Urinary bladder (tissue), 4 donors: ENCODE data around the gene LRP3. TPM values are rescaled to one million over a fixed set of nuclear protein-coding genes. Genes with fewer than 3 reads are reported as not detected.
"Not testable (repeated sequence)": the region's sequence is repeated elsewhere in the genome, so short reads cannot be mapped to it uniquely, and the experiment has no call there.

ENCODE experiments used
- DNase-seq: peaks from one replicate; pipeline ENCODE4 v3.0.0-alpha.2; 2015; ENCODE audit errors: extremely low spot score
- H3K27ac ChIP-seq: one replicate; pipeline ENCODE4 v1.5.1; 2013; ENCODE audit warnings: low read depth, mild to moderate bottlenecking, moderate library complexity
- H3K36me3 ChIP-seq: one replicate; pipeline ENCODE4 v1.6.1; 2013; ENCODE audit warnings: mild to moderate bottlenecking, moderate library complexity; ENCODE audit not compliant: insufficient read depth
- H3K4me1 ChIP-seq: one replicate; pipeline ENCODE4 v1.6.1; 2013; ENCODE audit warnings: mild to moderate bottlenecking, moderate library complexity; ENCODE audit not compliant: insufficient read depth
- H3K4me3 ChIP-seq: one replicate; pipeline ENCODE4 v1.5.1; 2013; ENCODE audit warnings: low read depth, low read length
- WGBS: extraction: QIAGEN DNeasy Blood & Tissue Kit; methylation state at CpG from one replicate; pipeline ENCODE4 v1.1.7; 2013; 5-methylcytosine and 5-hydroxymethylcytosine counted together
- polyA plus RNA-seq: library from polyadenylated mRNA; stranded (reverse); fragments of 200-250 nt; gene quantifications from one replicate; pipeline ENCODE4 v1.2.3, GENCODE V29; 2013
- total RNA-seq: library from RNA; depleted of rRNA; stranded (reverse); fragments of >200 nt; gene quantifications from one replicate; pipeline ENCODE4 v1.2.3, GENCODE V29; 2014
- donor health status: healthy with polysubstance abuse.
- donor health status: healthy.

LRP3 gene
- total and polyA plus RNA-seq, 2 donors = 14.4 to 40.0 TPM

- H3K4me1 ChIP-seq = no peaks in the 10 kb centered on the region
- 93% methylated on average over 6 of the region's 6 CpGs for WGBS
- no peak for DNase-seq
These were observed 30.6 kb upstream of the LRP3 start for GRCh38 chr19:33163481-33163880.

GRCh38 chr19:33166037-33166436 is 28.1 kb upstream of the LRP3 start:
- H3K36me3 ChIP-seq, H3K27ac ChIP-seq, DNase-seq, H3K4me1 ChIP-seq, H3K4me3 ChIP-seq: not testable (repeated sequence)
- 73% methylated on average over 6 of the region's 6 CpGs for WGBS

More at GRCh38 chr19:33163481-33163880, 30.6 kb upstream of the LRP3 start:
- H3K27ac ChIP-seq = no peak overlapping the region
- H3K36me3 ChIP-seq = no peaks in the 10 kb centered on the region
- H3K4me3 ChIP-seq = no peak overlapping the region

GRCh38 chr19:33167438-33167837 is 26.7 kb upstream of the LRP3 start:
- H3K36me3 ChIP-seq = no peaks in the 10 kb centered on the region
- no peak overlapping the region for H3K27ac ChIP-seq
- no peak for DNase-seq
- no peaks in the 10 kb centered on the region for H3K4me1 ChIP-seq
- 97% methylated on average over 1 of the region's 1 CpG for WGBS
- H3K4me3 ChIP-seq = no peak overlapping the region

- no peak overlapping the region for H3K4me3 ChIP-seq
- no peak for DNase-seq
- H3K4me1 ChIP-seq = no peaks in the 10 kb centered on the region
- H3K36me3 ChIP-seq = no peaks in the 10 kb centered on the region
- WGBS = 89% methylated on average over 1 of the region's 1 CpG
- H3K27ac ChIP-seq = no peak overlapping the region
These were observed 25.6 kb upstream of the LRP3 start for GRCh38 chr19:33168528-33168927.

- Histone ChIP-seq H3K27ac (no peak overlapping the region), H3K36me3 (no peaks in the 10 kb centered on the region), H3K4me3 (no peak overlapping the region), H3K4me1 (no peaks in the 10 kb centered on the region)
- WGBS = 91% methylated on average over 1 of the region's 1 CpG
- DNase-seq = no peak
These were observed 22.8 kb upstream of the LRP3 start for GRCh38 chr19:33171222-33171795.

GRCh38 chr19:33171916-33172359 is 22.2 kb upstream of the LRP3 start:
- Histone ChIP-seq H3K4me3 (no peak overlapping the region), H3K27ac (no peak overlapping the region), H3K36me3 (no peaks in the 10 kb centered on the region), H3K4me1 (no peaks in the 10 kb centered on the region)
- 72% methylated on average over 6 of the region's 6 CpGs for WGBS
- DNase-seq = no peak

- WGBS = 71% methylated on average over 5 of the region's 5 CpGs
- no peak for DNase-seq
- Histone ChIP-seq H3K4me3 (no peak overlapping the region), H3K36me3 (no peaks in the 10 kb centered on the region), H3K4me1 (no peaks in the 10 kb centered on the region), H3K27ac (no peak overlapping the region)
These were observed 19.9 kb upstream of the LRP3 start for GRCh38 chr19:33174186-33174585.

GRCh38 chr19:33175156-33175782 is 18.9 kb upstream of the LRP3 start:
- H3K4me3 ChIP-seq = no peak overlapping the region
- H3K27ac ChIP-seq = no peak overlapping the region
- H3K36me3 ChIP-seq = no peaks in the 10 kb centered on the region
- no peaks in the 10 kb centered on the region for H3K4me1 ChIP-seq
- DNase-seq = no peak
- 92% methylated on average over 10 of the region's 10 CpGs for WGBS

GRCh38 chr19:33175886-33176669 is 18.1 kb upstream of the LRP3 start:
- H3K36me3 ChIP-seq = no peaks in the 10 kb centered on the region
- H3K4me3 ChIP-seq = peak overlapping the region; percentile 67
- 10% methylated on average over 25 of the region's 25 CpGs for WGBS
- no peak for DNase-seq
- H3K4me1 ChIP-seq = no peaks in the 10 kb centered on the region
- peak overlapping the region; percentile 94 for H3K27ac ChIP-seq

GRCh38 chr19:33176670-33177416 is 17.3 kb upstream of the LRP3 start:
- Histone ChIP-seq H3K4me3 (peak overlapping the region; percentile 67), H3K4me1 (no peaks in the 10 kb centered on the region)
- peak; percentile 97 for DNase-seq

GRCh38 chr19:33177417-33177979 is 16.6 kb upstream of the LRP3 start:
- Histone ChIP-seq H3K36me3 (no peaks in the 10 kb centered on the region), H3K4me3 (peak overlapping the region; percentile 33), H3K4me1 (no peaks in the 10 kb centered on the region), H3K27ac (peak overlapping the region; percentile 78)
- DNase-seq = no peak
- under 1% methylated on average over 38 of the region's 38 CpGs for WGBS

More at GRCh38 chr19:33176670-33177416, 17.3 kb upstream of the LRP3 start:
- Histone ChIP-seq H3K36me3 (no peaks in the 10 kb centered on the region), H3K27ac (peak overlapping the region; percentile 94)
- under 1% methylated on average over 65 of the region's 65 CpGs for WGBS

- Histone ChIP-seq H3K36me3 (no peaks in the 10 kb centered on the region), H3K4me1 (no peaks in the 10 kb centered on the region), H3K4me3 (no peak overlapping the region), H3K27ac (no peak overlapping the region)
- WGBS = 63% methylated on average over 11 of the region's 11 CpGs
- DNase-seq = no peak
These were observed 7.5 kb upstream of the LRP3 start for GRCh38 chr19:33186431-33187182.

- 66% methylated on average over 8 of the region's 8 CpGs for WGBS
- H3K36me3 ChIP-seq = no peaks in the 10 kb centered on the region
- no peak for DNase-seq
These were observed 7.0 kb upstream of the LRP3 start for GRCh38 chr19:33187183-33187540.

More at GRCh38 chr19:33187183-33187540, 7.0 kb upstream of the LRP3 start:
- Histone ChIP-seq H3K4me1 (no peaks in the 10 kb centered on the region), H3K27ac (no peak overlapping the region), H3K4me3 (no peak overlapping the region)
